ENCODE results near the gene APBB2.
"Not testable (repeated sequence)": the region's sequence is repeated elsewhere in the genome, so short reads cannot be mapped to it uniquely, and the experiment has no call there.

Gene APBB2

GRCh38 chr4:41095192-41095872 is 119.0 kb downstream of the APBB2 start:
- DNase-seq = no peak

- DNase-seq = no peak
These were observed 122.2 kb downstream of the APBB2 start for GRCh38 chr4:41092128-41092527.

- DNase-seq = no peak
These were observed 132.5 kb downstream of the APBB2 start for GRCh38 chr4:41081847-41082246.

- no peak for DNase-seq
These were observed 133.4 kb downstream of the APBB2 start for GRCh38 chr4:41080976-41081375.

- DNase-seq = no peak
These were observed 134.3 kb downstream of the APBB2 start for GRCh38 chr4:41079881-41080560.

GRCh38 chr4:41077628-41078027 is 136.7 kb downstream of the APBB2 start:
- DNase-seq = no peak

- no peak for DNase-seq
These were observed 137.9 kb downstream of the APBB2 start for GRCh38 chr4:41076481-41076880.

- no peak for DNase-seq
These were observed 140.1 kb downstream of the APBB2 start for GRCh38 chr4:41074215-41074614.

- no peak for DNase-seq
These were observed 142.1 kb downstream of the APBB2 start for GRCh38 chr4:41072021-41072777.

- DNase-seq = no peak
These were observed 143.6 kb downstream of the APBB2 start for GRCh38 chr4:41070516-41071281.

- DNase-seq = no peak
These were observed 144.5 kb downstream of the APBB2 start for GRCh38 chr4:41069838-41070237.

GRCh38 chr4:41069257-41069656 is 145.1 kb downstream of the APBB2 start:
- no peak for DNase-seq

- DNase-seq = no peak
These were observed 147.0 kb downstream of the APBB2 start for GRCh38 chr4:41067369-41067768.

GRCh38 chr4:41066049-41066448 is 148.3 kb downstream of the APBB2 start:
- DNase-seq = no peak

GRCh38 chr4:41065434-41066006 is 148.8 kb downstream of the APBB2 start:
- no peak for DNase-seq

- DNase-seq = no peak
These were observed 149.4 kb downstream of the APBB2 start for GRCh38 chr4:41064953-41065352.

- DNase-seq = no peak
These were observed 152.7 kb downstream of the APBB2 start for GRCh38 chr4:41061482-41062185.

GRCh38 chr4:41060352-41061334 is 153.7 kb downstream of the APBB2 start:
- DNase-seq = no peak

- not testable (repeated sequence) for DNase-seq
These were observed 154.9 kb downstream of the APBB2 start for GRCh38 chr4:41059411-41059810.

- DNase-seq = no peak
These were observed 155.9 kb downstream of the APBB2 start for GRCh38 chr4:41058426-41058825.

- no peak for DNase-seq
These were observed 156.9 kb downstream of the APBB2 start for GRCh38 chr4:41057467-41057866.
